ENCODE results near the gene POLRMT.

DNA sequence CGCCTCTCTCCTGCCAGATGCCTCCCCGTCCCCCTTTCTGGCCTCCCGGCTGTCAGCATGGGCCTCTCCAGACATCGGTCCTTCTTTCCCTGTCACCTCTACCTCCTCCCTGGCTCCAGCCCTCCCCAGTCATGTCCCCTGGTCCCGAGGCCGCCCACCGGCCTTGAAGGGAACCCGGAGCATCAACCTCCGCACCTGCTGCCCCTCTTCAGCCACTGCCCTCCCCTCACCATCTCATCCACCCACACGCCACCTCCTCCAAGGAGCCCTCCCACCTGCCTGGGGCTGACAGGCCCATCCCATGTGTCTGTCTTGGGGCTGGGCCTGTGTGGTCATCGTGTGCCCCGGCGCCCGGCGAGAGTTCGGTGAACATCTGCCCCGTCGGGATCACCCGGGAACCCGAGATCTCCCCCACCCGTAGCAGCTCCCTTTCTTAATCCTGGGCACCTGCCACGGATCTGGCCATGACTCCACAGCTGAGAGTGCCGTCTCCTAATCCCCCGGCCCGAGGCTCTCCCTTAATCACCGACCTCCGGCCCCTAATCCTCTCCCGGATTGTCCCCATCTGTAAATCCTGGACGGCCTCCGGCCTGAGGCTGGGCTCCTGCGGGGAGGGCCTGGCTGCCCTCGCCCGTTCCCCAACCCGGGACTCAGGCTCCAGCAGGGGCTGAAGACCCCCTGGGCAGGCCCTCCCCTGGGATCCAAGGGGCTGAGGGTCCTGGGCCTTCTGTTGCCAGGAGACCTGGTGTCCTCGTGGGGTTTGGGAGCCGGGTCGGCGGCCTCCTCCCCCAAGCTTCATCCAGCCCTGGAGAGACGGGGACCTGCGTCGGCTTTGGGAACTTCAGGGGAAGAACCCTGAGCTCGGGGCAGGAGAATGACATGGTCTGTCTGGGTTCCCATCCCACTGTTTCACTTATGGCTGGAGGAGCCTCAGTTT is 37.7 kb downstream of the POLRMT start:
- TF ChIP-seq, protein P1, sequence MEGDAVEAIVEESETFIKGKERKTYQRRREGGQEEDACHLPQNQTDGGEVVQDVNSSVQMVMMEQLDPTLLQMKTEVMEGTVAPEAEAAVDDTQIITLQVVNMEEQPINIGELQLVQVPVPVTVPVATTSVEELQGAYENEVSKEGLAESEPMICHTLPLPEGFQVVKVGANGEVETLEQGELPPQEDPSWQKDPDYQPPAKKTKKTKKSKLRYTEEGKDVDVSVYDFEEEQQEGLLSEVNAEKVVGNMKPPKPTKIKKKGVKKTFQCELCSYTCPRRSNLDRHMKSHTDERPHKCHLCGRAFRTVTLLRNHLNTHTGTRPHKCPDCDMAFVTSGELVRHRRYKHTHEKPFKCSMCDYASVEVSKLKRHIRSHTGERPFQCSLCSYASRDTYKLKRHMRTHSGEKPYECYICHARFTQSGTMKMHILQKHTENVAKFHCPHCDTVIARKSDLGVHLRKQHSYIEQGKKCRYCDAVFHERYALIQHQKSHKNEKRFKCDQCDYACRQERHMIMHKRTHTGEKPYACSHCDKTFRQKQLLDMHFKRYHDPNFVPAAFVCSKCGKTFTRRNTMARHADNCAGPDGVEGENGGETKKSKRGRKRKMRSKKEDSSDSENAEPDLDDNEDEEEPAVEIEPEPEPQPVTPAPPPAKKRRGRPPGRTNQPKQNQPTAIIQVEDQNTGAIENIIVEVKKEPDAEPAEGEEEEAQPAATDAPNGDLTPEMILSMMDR (conservative IDR thresholded peaks at IDR 0.05): no peak
- no peak for TF ChIP-seq ZFX (IDR thresholded peaks at IDR 0.05)

All from C4-2B (cell line).